ENCODE measurements around the gene PAX1.

The PAX1 gene

GRCh38 chr20:21705575-21706260, at the start of gene PAX1:
TSS of gene PAX1 (plus strand) at chr20:21705664. CDS start at chr20:21705713, 49 bp downstream.
- DNase-seq = peak in 1 of 2 experiments; percentile 29

- no peak for DNase-seq
These were observed 49.0 kb upstream of the PAX1 start for GRCh38 chr20:21656308-21657067.

GRCh38 chr20:21661488-21662055, 43.9 kb upstream of the PAX1 start:
- DNase-seq = no peak

GRCh38 chr20:21663465-21663864, 42.0 kb upstream of the PAX1 start:
- DNase-seq = no peak

- no peak for DNase-seq
These were observed 39.6 kb upstream of the PAX1 start for GRCh38 chr20:21665687-21666446.

GRCh38 chr20:21670126-21670525, 35.3 kb upstream of the PAX1 start:
- no peak for DNase-seq

- no peak for DNase-seq
These were observed 34.5 kb upstream of the PAX1 start for GRCh38 chr20:21670981-21671380.

GRCh38 chr20:21677261-21677660, 28.2 kb upstream of the PAX1 start:
- no peak for DNase-seq

GRCh38 chr20:21677781-21678180, 27.7 kb upstream of the PAX1 start:
- DNase-seq = no peak

GRCh38 chr20:21681234-21681921, 24.1 kb upstream of the PAX1 start:
- DNase-seq = no peak

GRCh38 chr20:21681922-21682318, 23.5 kb upstream of the PAX1 start:
- no peak for DNase-seq

GRCh38 chr20:21682521-21682954, 22.9 kb upstream of the PAX1 start:
- DNase-seq = no peak

GRCh38 chr20:21684671-21685070, 20.8 kb upstream of the PAX1 start:
- no peak for DNase-seq

- DNase-seq = no peak
These were observed 19.5 kb upstream of the PAX1 start for GRCh38 chr20:21685981-21686380.

GRCh38 chr20:21693322-21693721, 12.1 kb upstream of the PAX1 start:
- DNase-seq = peak; percentile 8 to 41

- no peak for DNase-seq
These were observed 6.8 kb upstream of the PAX1 start for GRCh38 chr20:21698494-21699215.

- no peak for DNase-seq
These were observed 6.3 kb upstream of the PAX1 start for GRCh38 chr20:21699216-21699508.

GRCh38 chr20:21701171-21701876, 4.1 kb upstream of the PAX1 start:
- DNase-seq = no peak

GRCh38 chr20:21702016-21702415, 3.4 kb upstream of the PAX1 start:
- no peak for DNase-seq

GRCh38 chr20:21702553-21703470, 2.7 kb upstream of the PAX1 start:
- peak; percentile 44 to 77 for DNase-seq
